Measurements from ENCODE around the gene C3AR1.
"Not testable (repeated sequence)": the region's sequence is repeated elsewhere in the genome, so short reads cannot be mapped to it uniquely, and the experiment has no call there.

DNA sequence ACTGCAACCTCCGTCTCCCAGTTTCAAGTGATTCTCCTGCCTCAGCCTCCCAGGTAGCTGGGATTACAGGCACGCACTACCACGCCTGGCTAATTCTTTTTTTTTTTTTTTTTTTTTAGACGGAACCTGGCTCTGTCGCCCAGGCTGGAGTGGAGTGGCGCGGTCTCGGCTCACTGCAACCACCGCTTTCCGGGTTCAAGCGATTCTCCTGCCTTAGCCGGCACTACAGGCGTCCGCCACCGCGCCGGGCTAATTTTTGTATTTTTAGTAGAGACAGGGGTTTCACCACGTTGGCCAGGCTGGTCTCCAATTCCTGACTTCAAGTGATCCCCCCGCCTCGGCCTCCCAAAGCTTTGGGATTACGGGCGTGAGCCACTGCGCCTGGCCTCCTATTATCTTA, 35.1 kb downstream of the C3AR1 start:
- TF ChIP-seq, protein P1, sequence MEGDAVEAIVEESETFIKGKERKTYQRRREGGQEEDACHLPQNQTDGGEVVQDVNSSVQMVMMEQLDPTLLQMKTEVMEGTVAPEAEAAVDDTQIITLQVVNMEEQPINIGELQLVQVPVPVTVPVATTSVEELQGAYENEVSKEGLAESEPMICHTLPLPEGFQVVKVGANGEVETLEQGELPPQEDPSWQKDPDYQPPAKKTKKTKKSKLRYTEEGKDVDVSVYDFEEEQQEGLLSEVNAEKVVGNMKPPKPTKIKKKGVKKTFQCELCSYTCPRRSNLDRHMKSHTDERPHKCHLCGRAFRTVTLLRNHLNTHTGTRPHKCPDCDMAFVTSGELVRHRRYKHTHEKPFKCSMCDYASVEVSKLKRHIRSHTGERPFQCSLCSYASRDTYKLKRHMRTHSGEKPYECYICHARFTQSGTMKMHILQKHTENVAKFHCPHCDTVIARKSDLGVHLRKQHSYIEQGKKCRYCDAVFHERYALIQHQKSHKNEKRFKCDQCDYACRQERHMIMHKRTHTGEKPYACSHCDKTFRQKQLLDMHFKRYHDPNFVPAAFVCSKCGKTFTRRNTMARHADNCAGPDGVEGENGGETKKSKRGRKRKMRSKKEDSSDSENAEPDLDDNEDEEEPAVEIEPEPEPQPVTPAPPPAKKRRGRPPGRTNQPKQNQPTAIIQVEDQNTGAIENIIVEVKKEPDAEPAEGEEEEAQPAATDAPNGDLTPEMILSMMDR (IDR thresholded peaks at IDR 0.05; ENCODE audit: low read length), result not testable (repeated sequence)
- TF ChIP-seq EZH2 (IDR thresholded peaks at IDR 0.05; ENCODE audit: borderline replicate concordance, low read length), result not testable (repeated sequence)
